DOHH2 (cell line): ENCODE data around the gene UBXN6.

ENCODE experiments used
- H3F3A ChIP-seq: fragments of 200-600 bp; sonication (generic), shearing (Covaris generic); 2 replicates; pipeline ENCODE4 v1.6.0; 2016; ENCODE audit warnings: antibody characterized with exemption, mild to moderate bottlenecking; ENCODE audit not compliant: control insufficient read depth, insufficient read depth
- H3K27ac ChIP-seq: fragments of 200-600 bp; sonication (generic); 2 replicates; pipeline ENCODE4 v1.5.1; 2014; ENCODE audit warnings: low read depth, mild to moderate bottlenecking, low read length, moderate library complexity
- H3K27me3 ChIP-seq: fragments of 200-600 bp; sonication (generic); 2 replicates; pipeline ENCODE4 v1.6.1; 2014; ENCODE audit warnings: mild to moderate bottlenecking, low read length, mixed read lengths; ENCODE audit not compliant: control insufficient read depth
- H3K36me3 ChIP-seq: fragments of 200-600 bp; sonication (generic); 2 replicates; pipeline ENCODE4 v1.6.1; 2014; ENCODE audit warnings: mild to moderate bottlenecking, low read length, moderate library complexity, mixed read lengths; ENCODE audit not compliant: control insufficient read depth
- H3K4me1 ChIP-seq: fragments of 200-600 bp; sonication (generic); 2 replicates; pipeline ENCODE4 v1.6.1; 2014; ENCODE audit warnings: mild to moderate bottlenecking, low read length, mixed read lengths; ENCODE audit not compliant: control insufficient read depth
- H3K4me2 ChIP-seq: fragments of 200-600 bp; sonication (generic); 2 replicates; pipeline ENCODE4 v1.6.0; 2014; ENCODE audit warnings: mild to moderate bottlenecking, low read length, moderate library complexity
- H3K4me3 ChIP-seq: fragments of 200-600 bp; sonication (generic); 2 replicates; pipeline ENCODE4 v1.5.1; 2014; ENCODE audit warnings: mild to moderate bottlenecking, low read length, mixed read lengths
- H3K79me2 ChIP-seq: fragments of 200-600 bp; sonication (generic); 2 replicates; pipeline ENCODE4 v1.6.1; 2014; ENCODE audit warnings: mild to moderate bottlenecking, low read length, mixed read lengths; ENCODE audit not compliant: control insufficient read depth
- H3K9me2 ChIP-seq: fragments of 200-600 bp; sonication (generic); replicated peaks from 2 replicates; pipeline ENCODE4 v1.6.1; 2014; ENCODE audit warnings: mild to moderate bottlenecking, low read length, mixed read lengths; ENCODE audit not compliant: control insufficient read depth
- H3K9me3 ChIP-seq: fragments of 200-600 bp; sonication (generic); 2 replicates; pipeline ENCODE4 v1.6.1; 2014; ENCODE audit warnings: antibody characterized with exemption, low read length, mixed read lengths; ENCODE audit not compliant: control insufficient read depth, insufficient read depth
- H4K20me1 ChIP-seq: fragments of 200-600 bp; sonication (generic); 2 replicates; pipeline ENCODE4 v1.6.0; 2014; ENCODE audit warnings: low read depth, mild to moderate bottlenecking, antibody characterized with exemption, low read length, moderate library complexity; ENCODE audit not compliant: control insufficient read depth, insufficient read depth
- EZH2phosphoT487 ChIP-seq: fragments of 200-600 bp; sonication (generic); IDR thresholded peaks from 2 replicates; pipeline ENCODE4 v1.6.1; 2017; ENCODE audit warnings: borderline replicate concordance, mild to moderate bottlenecking, antibody characterized with exemption, low read length, moderate library complexity, mixed read lengths
- TF ChIP-seq, protein P1 (sequence below): fragments of 200-600 bp; sonication (generic); IDR thresholded peaks from one replicate; pipeline ENCODE4 v1.5.1; 2014; ENCODE audit warnings: antibody characterized with exemption, mild to moderate bottlenecking, low read depth, low read length; ENCODE audit not compliant: poor library complexity, severe bottlenecking

The UBXN6 gene

DNA sequence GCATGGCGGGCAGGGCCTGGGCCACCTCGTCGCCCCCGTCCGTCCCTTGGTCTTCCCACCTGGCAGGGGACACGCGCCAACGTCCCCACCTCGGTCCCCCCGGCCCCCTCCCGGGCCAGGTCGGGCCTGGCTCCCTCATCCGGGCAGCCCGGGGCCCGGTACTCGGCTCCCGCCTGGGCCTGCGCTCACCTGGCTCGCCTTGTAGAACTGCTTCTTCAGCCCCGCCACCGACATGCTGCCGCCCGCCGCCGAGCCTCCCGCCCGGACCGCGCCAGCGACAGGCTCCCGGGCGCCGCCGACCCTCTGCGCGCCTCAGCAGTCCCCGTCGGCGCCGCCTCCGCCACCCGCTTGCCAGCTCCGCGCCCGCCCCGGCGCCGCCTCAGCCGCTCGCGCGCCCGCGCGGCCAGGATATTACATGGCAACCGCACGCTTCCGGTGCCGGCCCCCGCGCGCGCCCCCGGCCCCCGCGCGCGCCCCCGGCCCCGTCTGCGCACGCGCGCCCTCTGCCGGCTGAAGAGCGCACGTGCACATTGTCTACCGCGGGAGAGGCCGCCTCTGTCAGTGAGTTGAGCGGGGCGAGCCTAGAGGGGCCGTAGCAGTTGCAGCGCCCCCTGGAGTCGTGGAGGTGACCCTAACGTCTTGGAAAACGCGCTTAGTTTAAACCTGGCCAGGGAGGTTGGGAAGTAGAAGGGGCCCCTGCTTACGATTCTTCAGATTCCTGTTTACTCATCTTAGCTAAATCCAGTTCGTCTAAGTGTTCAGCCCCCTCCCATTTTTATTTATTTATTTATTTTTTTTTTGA is 57.3 kb downstream of the UBXN6 start, which contains the start of gene SH3GL1:
Gene SH3GL1 (minus strand): TSS at position 413 of the 802 bp plus-strand sequence. CDS start 179 bp downstream, at position 234.
- peak within 1 kb of the TSS; percentile 93 for H3K4me3 ChIP-seq
- no peaks in the 10 kb centered on the region for H3K27me3 ChIP-seq
- peaks cover 87% of the 10 kb centered on the region for H3K79me2 ChIP-seq
- no peaks in the 10 kb centered on the region for H3K9me2 ChIP-seq
- H3K4me1 ChIP-seq = peaks cover 42% of the 10 kb centered on the region
- no peaks in the 10 kb centered on the region for H3K9me3 ChIP-seq
- peaks cover 33% of the 10 kb centered on the region for H4K20me1 ChIP-seq
- TF ChIP-seq EZH2phosphoT487 = no peak
- TF ChIP-seq, protein P1, sequence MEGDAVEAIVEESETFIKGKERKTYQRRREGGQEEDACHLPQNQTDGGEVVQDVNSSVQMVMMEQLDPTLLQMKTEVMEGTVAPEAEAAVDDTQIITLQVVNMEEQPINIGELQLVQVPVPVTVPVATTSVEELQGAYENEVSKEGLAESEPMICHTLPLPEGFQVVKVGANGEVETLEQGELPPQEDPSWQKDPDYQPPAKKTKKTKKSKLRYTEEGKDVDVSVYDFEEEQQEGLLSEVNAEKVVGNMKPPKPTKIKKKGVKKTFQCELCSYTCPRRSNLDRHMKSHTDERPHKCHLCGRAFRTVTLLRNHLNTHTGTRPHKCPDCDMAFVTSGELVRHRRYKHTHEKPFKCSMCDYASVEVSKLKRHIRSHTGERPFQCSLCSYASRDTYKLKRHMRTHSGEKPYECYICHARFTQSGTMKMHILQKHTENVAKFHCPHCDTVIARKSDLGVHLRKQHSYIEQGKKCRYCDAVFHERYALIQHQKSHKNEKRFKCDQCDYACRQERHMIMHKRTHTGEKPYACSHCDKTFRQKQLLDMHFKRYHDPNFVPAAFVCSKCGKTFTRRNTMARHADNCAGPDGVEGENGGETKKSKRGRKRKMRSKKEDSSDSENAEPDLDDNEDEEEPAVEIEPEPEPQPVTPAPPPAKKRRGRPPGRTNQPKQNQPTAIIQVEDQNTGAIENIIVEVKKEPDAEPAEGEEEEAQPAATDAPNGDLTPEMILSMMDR = peak; percentile 76
- H3K27ac ChIP-seq = peak within 1 kb of the TSS; percentile 60
- H3K36me3 ChIP-seq = peaks cover 58% of the 10 kb centered on the region
- 0 out of 2 replicates have a peak, but pooled peaks cover 3% of the 10 kb centered on the region for H3F3A ChIP-seq
- peak within 1 kb of the TSS; percentile 95 for H3K4me2 ChIP-seq

DNA sequence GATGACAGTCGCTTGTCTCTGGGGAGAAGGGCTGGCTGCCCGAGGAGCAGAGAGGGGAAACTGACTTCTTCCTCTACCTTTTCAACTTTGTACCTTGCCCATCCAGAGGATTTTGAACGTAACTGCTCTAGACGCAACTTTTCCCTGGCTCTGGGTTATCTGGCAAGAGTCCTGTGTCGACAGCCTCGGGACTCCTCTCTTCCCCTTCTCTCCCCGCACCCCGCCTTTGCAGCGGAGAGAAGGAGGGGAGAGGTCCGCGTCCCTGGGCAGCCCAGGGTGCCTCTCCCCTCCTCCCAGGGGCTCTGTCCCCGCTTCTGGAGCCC is 57.8 kb downstream of the UBXN6 start:
- TF ChIP-seq EZH2phosphoT487 = no peak
- TF ChIP-seq, protein P1 = no peak
- Histone ChIP-seq H4K20me1 (peaks cover 29% of the 10 kb centered on the region), H3F3A (0 out of 2 replicates have a peak, but pooled peaks cover 3% of the 10 kb centered on the region), H3K4me1 (peaks cover 38% of the 10 kb centered on the region), H3K36me3 (peaks cover 57% of the 10 kb centered on the region), H3K79me2 (peaks cover 87% of the 10 kb centered on the region), H3K9me2 (no peaks in the 10 kb centered on the region), H3K4me3 (peak overlapping the region; percentile 80), H3K27me3 (no peaks in the 10 kb centered on the region), H3K4me2 (peak overlapping the region; percentile 82), H3K27ac (peak overlapping the region; percentile 60), H3K9me3 (no peaks in the 10 kb centered on the region)

DNA sequence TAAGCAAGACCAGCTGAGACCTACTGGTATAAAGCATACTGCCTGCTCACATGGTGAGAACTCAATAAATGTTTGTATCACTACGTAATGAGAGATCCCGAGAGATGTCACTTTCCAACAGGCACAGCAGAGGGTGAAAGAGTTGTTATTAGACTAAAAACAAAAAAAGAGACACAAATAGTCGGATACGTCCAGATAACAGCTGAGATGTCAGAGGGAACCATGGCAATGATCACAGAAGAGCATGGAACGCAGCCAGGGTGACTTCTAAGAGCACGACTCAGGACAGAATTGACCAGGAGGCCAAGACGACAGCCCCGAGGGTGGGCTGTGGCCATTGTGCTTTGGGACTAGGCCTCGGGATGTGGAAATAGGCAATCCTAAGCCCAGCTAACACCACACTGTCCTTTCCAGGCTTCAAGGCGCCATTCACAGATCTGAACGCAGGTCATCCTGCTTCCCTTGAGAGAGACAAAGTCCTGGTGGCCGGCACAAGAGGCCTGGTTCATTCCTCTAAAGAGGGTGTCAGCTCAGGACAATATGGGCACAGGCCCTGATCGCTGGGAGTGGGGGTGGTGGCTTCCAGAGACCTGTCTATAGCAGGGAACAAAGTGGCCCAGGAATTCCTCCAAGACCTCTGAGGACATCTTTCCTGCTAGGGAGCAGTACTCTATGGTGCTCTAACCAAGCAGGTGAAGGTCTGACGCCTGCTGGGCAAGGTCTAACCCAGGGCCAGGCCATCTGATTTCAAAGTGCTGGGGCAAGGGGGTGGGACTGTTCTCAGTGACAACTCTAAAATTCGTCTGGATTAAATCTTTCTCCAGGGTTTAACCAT is 60.4 kb downstream of the UBXN6 start:
- Histone ChIP-seq H3K4me2 (no peak overlapping the region), H3K27ac (no peak overlapping the region), H3K79me2 (peaks cover 89% of the 10 kb centered on the region), H3K27me3 (no peaks in the 10 kb centered on the region), H3K9me3 (no peaks in the 10 kb centered on the region), H4K20me1 (peaks cover 20% of the 10 kb centered on the region; the same call in 1 of the 2 replicates), H3F3A (0 out of 2 replicates have a peak, but pooled peaks cover 3% of the 10 kb centered on the region), H3K36me3 (peaks cover 39% of the 10 kb centered on the region), H3K9me2 (no peaks in the 10 kb centered on the region), H3K4me3 (no peak overlapping the region), H3K4me1 (peaks cover 21% of the 10 kb centered on the region)
- no peak for TF ChIP-seq EZH2phosphoT487
- TF ChIP-seq, protein P1 = no peak
